ENCODE data around the gene MYBL2.

The MYBL2 gene

DNA sequence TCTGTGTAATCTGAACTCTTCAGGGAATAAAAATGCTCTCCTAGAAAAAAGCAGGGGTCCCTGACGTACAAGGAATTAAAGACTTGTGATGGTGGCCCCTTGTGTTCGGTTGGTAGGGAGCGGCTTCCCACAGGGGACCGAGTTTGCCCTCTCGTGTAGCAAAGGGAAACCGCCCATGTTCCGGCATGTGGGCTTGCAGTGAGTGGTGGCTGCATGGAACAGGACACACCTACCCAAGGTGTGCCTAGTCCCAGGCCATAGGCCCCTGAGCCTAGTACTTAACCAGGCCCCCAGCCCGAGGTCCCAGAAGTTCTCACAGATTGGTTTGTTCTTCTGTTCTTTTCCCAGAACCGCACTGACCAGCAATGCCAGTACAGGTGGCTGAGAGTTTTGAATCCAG lies 15.5 kb downstream of the MYBL2 start:
- DNase-seq, result no peak

DNA sequence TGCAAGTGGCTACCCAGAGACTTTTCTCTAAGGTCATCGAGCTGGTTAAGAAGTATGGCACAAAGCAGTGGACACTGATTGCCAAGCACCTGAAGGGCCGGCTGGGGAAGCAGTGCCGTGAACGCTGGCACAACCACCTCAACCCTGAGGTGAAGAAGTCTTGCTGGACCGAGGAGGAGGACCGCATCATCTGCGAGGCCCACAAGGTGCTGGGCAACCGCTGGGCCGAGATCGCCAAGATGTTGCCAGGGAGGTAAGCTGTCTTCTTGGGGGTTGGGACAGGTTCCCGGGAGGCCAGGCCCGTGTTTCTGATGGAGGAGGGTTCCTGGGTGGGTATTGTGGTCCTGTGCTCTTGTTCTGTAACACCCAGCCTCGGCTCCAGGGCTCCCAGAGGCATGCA lies 19.9 kb downstream of the MYBL2 start:
- no peak for DNase-seq

DNA sequence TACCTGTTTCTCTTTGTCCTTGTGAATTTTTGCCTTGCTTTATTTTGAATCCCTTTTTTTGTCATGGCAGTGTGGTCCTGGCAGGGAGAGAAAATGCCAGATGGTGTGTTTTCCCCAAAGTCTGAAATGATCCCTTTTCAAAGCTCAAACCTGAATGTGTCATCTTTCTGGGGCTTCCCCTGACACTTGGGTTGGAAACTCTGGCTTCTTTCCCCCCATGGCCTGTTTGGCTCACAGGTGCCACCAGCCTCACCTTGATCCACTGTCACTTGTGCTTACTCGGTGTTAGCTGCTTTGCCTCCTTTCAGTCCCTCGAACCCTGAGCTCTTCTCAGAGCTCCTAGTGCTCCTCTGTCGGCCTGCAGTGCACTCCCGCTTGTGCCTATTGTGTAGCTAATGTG lies 22.3 kb downstream of the MYBL2 start:
- no peak for DNase-seq

DNA sequence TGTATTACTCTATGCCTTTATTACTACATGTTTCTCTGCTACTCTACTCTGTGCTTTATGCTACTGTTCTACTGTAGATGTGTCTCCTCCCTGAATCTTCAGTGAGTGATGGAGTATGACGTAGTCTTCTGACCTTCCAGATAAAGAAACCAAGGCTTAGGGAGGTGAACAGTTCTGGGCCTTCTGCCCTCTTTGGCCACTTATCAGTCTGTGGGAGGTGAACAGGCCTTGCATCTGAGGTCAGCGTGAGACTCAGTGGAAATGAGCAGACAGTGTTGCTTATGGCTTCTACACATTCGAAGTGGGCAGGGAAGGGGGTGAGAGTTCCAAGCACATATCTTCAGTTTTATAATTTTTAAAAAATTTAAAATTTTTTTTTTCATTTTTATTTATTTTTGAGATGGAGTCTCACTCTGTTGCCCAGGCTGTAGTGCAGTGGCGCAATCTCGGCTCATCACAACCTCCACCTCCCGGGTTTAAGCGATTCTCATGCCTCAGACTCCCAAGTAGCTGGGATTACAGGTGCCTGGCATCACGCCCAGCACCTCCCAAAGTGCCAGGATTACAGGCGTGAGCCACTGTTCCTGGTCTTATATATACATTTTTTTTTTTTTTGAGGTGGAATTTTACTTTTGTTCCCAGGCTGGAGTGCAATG lies 24.2 kb downstream of the MYBL2 start:
- DNase-seq, result no peak

DNA sequence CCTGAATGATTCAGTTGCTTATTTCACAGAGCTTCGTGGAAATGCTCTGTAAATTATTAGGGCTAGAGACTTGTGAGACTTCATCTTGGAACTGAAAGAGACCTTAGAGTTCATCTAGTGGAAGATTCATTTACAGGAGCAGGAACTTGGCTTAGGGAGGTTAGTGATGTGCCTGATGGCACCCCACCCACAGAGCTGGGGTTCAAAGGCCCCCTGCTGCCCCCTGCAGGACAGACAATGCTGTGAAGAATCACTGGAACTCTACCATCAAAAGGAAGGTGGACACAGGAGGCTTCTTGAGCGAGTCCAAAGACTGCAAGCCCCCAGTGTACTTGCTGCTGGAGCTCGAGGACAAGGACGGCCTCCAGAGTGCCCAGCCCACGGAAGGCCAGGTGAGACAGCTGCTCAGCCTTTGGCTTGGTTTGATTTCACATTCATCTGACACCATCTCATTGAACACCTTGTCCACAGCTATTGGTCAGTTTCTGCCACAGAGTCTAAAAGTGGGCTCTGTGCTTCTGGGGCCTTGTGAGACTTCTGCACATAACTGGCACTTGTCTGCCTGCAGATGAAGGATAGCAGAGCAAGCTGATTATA lies 25.1 kb downstream of the MYBL2 start:
- peak; percentile 56 to 66 for DNase-seq

DNA sequence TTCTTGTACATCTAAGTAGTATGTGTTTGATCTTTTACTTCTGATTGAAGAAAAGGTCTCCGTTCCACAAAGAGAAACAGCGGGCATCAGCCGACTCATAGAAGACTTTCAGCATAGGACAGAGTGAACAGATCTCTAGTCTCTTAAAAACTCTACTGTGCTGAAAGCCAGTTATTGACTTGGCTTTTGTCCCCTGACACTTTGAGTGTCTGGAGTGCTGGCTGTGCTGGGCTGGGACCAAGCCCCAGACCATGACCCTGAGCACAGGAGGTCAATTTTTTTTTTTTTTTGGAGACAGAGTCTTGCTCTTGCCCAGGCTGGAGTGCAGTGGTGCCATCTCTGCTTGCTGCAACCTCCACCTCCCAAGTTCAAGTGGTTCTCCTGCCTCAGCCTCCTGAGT lies 27.8 kb downstream of the MYBL2 start:
- DNase-seq, result no peak

DNA sequence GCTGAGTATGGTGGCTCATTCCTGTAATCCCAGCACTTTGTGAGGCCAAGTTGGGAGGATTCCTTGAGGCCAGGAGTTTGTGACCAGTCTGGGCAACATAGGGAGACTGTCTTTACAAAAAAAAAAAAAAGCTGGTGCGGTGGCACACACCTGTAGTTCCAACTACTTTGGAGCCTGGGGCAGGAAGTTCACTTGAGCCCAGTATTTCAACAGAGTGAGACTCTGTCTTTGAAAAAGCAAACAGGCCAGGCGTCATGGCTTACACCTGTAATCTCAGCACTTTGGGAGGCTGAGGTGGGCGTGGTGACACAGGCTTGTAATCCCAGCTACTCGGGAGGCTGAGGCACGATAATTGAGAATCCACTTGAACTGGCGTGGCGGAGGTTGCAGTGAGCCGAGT lies 28.7 kb downstream of the MYBL2 start:
- DNase-seq, result no peak

DNA sequence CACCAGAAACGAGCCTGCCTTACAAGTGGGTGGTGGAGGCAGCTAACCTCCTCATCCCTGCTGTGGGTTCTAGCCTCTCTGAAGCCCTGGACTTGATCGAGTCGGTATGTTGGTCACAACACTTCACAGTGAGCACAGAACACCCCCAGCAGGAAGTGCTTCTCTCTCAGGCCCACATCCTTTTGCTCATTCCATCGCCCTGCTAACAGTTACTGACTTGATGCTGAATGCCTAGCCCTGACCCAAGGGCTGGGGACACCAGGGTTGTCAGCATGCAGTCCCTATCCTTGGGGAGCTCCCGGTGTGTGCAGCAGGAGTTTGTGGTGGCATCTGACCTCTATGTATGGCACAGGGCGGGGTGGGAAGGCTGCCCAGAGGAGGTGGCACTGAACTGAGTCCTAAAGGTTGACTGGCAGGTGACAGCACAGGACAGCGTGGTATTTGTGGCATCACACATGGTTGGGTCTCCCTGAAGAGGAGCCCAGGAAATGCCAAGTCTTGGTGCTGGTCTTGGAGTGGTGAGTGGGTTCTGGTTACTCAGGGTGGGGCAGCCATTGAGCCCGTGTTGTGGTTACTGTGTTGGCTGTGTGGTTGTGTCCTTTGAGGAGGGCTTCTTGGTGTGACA lies 33.1 kb downstream of the MYBL2 start:
- DNase-seq, result no peak

DNA sequence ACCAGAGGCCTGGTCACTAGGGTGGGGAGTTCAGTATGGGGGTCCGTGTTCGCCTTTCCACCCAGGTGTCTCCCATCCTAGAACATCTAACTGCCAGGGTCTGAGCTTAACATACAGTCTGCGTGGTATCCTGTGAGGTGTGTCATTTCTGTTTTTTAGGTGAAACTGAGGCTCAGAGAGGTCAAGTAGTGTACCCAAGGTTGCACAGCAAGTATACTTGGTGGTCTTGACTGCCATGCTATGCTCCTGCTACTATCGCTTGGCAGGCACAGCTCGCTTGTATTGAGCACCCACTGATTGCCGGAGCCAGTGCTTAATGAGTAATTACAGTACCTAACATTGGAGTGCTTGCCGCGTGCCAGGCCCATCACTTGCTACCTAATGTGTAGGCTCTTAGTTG lies 33.7 kb downstream of the MYBL2 start:
- DNase-seq, result no peak

DNA sequence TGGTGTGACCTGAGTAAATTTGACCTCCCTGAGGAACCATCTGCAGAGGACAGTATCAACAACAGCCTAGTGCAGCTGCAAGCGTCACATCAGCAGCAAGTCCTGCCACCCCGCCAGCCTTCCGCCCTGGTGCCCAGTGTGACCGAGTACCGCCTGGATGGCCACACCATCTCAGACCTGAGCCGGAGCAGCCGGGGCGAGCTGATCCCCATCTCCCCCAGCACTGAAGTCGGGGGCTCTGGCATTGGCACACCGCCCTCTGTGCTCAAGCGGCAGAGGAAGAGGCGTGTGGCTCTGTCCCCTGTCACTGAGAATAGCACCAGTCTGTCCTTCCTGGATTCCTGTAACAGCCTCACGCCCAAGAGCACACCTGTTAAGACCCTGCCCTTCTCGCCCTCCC lies 35.6 kb downstream of the MYBL2 start:
- no peak for DNase-seq

DNA sequence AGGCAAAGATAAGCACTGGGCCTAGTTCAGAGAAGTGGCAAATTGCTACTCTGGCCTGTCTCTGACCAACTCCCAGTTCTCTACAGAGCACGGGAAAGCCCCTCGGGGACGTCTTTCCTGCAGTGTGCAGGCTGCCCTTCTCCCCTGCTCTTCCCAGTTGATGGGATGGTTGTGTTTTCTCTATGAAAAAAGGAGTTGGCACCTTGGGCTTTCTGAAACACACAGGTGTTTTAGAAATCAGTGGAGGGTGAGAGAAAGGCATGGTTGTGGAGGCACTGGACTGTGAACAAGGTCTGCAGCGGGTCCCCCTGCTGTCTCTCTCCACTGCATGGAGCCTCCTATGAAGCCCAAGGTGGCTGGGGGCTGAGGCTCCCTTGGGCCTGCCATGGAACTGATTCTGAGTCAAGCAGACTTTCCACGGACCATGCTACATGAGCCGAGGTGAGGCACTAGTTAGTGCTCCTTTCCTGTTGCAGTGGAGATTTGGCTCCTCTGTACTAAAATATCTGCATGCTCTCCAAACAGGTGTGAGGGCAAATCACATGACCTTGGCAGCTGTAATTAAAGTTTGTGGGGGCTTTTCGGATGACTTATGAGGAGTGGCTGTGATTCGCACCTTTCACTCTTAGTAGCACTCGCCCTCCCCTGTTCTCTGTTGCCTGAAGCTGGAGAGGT lies 43.6 kb downstream of the MYBL2 start:
- DNase-seq, result no peak

DNA sequence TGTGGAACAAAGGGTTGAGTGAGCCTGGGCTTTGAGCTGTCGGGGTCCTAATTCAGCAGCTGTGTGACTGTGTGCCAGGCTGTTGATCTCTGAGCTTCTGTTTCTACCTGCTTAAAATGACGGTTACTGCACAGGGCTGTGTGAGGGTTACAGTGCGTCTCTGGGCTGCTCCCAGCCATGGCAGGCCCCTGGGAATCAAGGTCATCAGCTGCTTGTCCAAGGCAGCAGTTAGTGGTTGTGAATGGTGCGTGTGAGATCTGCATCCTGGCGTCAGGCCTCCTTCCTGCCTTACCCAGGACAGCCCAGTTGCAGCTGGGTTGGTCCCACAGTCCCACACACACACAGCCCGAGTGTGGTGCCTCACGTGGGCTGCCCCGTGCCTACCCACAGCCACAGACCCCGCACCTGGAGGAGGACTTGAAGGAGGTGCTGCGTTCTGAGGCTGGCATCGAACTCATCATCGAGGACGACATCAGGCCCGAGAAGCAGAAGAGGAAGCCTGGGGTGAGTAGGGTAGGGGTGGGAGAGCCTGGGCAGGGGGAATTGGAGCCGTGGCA lies 44.3 kb downstream of the MYBL2 start:
- DNase-seq, result no peak

DNA sequence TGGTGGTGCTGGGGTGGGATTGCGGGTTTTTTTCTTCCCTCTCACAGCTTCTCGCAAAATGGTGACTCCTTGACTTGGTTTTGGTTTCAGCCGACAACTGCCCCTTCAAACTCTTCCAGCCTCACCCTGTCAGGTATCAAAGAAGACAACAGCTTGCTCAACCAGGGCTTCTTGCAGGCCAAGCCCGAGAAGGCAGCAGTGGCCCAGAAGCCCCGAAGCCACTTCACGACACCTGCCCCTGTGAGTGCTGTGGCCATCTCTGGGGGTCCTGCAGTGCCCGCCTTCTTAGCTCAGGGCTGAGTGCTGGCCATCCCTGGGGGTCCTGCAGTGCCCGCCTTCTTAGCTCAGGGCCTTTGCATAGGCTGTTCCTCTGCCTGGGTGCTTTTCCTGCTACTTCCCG lies 48.1 kb downstream of the MYBL2 start:
- DNase-seq, result no peak

DNA sequence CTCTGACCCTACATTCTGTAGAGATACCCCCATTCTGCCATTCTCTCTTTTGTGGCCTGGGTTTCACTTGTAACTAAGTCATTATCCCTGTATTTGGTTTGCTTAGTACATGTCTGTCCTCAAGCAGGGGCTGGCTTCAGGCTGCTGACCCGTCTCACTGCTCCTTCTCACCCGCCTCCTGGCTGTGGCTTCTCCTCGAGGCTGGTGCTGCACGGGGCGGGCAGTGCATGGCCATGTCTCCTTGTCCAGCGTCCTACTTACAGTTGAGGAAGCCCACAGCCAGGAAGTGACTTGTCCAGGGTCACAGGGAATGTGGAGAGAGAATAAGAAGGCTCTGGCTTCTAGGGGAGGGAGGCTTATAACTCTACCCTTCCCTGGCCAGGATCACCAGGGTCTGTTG lies 48.6 kb downstream of the MYBL2 start:
- DNase-seq, result no peak

DNA sequence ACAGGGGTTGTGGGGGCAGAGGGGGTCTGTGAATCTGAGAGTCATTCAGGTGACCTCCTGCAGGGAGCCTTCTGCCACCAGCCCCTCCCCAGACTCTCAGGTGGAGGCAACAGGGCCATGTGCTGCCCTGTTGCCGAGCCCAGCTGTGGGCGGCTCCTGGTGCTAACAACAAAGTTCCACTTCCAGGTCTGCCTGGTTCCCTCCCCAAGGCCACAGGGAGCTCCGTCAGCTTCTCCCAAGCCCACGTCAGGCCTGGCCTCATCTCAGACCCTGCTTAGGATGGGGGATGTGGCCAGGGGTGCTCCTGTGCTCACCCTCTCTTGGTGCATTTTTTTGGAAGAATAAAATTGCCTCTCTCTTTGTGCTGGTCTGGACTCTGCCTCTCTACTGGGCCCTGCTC lies 49.2 kb downstream of the MYBL2 start:
- no peak for DNase-seq

DNA sequence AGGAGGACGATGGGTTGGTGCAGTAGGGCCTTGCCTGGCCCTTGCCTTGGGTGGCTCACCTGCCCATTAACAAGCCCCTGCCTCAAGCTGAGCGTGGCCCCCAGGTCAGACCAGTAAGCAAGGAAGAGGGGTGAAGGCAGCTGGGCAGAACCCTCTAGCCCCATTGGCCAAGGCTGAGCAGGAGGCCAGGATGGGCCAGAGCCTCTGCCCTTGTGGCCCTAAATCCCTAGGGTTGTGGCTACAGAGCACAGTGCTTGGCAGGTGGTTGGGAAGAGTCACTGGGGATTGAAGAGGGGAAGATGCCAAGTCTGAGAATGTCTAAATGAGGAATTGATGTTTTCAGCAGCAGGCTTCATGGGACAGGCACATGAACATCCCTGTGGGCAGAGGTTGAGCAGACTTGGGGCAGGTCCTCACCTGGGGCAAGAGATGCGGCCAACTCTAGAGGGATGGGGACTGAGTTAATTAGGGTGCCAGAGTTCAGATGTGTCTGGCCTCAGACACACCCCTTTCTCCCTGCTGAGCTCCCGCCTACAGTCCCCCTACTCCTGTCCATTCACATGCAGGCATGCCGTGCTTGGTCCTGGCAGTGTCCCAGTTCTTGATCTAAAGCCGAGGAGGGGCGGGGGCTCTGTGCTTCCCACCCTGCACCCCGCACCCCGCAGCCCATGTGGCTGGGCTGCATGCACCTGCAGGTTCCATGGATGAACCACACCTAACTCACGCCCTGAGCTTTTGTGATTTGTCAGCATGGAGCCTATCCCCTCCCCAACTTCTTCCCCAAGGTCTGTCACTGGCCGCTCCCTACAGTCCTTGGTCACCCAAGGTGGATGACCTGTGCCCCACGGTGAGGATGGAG lies 50.1 kb downstream of the MYBL2 start:
- DNase-seq, result no peak

DNA sequence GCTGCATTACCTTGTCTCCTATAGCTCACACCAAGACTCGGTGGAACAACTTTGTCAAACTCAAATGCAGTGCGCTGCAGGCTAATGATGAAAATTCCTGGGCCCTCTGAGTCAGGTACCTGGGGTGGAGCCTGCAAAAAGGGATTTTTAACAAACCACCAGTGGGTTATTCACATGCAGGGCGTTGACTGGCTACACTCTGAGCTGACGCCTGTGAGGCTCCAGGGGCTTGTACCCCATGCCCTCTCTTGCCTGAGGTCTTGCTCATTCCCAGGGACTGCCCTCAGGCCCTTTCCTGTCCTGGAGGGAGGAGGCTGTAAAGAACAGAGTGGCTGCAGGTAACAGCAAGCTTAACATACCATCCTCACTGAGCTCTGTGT lies 50.7 kb downstream of the MYBL2 start:
- DNase-seq, result no peak

DNA sequence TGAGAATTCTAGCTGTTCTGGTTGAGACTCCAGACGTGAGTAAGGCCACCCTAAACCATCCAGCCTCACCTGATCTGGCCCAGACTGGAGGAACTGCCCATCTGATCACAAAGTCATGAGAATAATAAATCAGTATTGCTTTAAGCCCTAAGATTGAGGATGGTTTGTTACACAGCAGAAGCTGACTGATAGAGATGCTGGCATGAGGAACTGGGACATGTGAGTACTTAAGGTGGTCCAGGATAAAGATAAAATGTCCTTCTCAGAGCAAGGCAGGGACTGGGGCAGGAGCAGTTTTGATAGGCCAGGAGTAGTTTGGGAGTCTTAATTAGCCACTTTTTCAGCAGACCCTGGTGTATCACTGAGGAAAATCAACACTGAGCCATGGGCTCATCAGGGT lies 53.1 kb downstream of the MYBL2 start:
- DNase-seq, result no peak

DNA sequence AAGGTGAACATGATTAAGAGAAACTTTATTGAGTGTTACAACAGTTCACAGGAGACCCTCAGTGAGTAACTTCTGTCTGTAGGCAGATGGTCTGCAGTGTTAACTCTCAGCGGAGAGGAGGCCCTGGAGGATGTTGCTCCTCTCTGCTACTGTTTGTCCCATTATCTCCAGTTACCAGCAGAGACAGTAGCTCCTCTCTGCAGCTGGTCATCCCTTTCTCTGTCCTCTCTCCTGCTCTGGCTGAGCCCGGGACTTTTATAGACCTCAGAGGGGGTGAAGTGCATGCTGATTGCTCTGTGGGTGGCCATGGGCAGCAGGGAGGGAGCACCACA lies 54.1 kb downstream of the MYBL2 start:
- no peak for DNase-seq

DNA sequence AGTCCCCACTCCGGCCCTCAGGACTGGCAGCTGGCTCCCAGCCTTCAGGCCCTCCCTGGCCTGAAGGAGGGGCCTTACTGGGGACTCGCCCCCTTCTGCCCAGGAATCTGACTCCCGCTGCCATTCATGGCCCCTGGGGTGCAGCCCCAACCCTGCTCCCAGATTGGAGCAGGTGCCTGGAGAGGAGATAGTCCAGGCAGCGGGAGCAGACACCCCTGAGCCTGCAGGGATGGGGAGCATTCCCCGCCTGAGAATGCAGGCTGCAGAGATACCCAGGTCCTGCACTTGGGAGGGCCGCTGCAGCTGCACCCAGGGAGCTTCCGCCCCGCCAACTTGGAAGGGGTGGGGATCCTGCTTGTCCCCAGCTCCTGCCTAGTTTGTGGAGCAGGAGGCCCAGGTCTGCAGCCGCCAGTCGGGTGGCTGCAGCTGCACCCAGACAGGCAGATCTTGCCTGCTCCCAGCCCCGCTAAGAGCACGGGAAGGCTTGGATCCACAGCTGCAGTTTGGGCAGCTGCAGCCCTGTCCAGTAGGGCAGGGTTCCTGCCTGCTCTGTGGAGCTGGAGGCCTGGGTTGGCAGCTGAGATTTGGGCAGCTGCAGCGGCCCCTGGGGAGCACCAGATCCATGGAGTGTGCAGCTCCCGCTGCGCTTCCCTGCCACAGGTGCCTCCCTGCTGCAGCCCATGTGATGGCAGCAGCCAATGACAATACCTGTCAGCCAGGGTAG lies 54.7 kb downstream of the MYBL2 start:
- DNase-seq, result no peak

DNA sequence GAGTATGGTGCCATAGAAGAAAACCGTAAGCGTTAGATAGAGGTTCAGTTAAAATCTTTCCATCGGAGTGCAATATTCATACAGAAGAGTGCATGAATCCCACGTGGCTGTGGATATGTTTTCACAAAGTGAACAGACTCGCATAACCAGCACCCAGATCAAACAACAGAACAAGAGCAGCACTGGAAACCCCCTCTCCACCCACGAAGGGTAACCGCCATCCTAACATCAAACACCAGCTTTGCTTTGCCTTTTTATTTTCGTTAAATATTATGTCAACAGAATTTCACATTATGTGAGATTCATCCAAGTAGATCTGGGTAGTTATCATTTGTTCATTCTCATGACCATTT lies 55.2 kb downstream of the MYBL2 start:
- peak in 1 of 2 donors; percentile 6 for DNase-seq

DNA sequence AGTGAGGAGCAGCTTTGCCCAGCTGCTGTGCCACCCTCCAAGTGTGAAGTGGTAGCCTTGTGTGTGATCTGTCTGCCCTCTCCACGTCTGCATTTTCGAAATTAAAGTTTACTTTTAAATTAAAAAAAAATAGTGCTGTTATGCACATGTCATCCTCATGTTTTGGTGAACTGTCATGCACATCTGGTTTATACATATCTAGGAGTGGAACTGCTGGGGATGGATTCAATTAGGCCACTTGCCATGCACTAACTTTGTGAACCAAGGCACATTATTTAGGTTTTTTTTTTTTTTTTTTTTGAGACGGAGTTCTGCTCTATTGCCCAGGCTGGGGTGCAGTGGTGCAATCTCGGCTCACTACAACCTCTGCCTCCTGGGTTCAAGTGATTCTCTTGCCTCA lies 56.3 kb downstream of the MYBL2 start:
- no peak for DNase-seq

DNA sequence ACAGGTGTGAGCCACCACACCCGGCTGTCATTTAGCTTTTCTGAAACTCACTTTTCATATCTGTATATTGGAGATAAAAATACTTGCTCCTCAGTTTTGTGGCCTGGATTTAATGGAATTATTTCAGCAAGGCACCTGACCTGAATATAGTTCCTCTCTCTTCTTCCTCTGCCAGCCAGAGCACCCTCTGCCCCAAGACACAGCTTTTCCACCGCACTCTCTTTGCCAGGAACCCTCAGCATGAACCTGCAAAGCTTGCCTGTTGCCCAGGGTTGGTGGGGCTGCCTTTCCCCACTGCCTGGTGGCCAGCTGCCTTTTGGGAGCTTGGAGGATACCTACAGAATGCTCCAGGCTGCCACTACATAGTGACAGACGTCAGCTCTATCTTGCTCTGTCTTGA lies 56.8 kb downstream of the MYBL2 start:
- no peak for DNase-seq
